ENCODE data around the gene C11orf91.

The C11orf91 gene

GRCh38 chr11:33704240-33705002 lies 3.8 kb upstream of the C11orf91 start:
- DNase-seq (ENCODE audit: low read depth), result no peak
- no peak overlapping the region for H3K4me3 ChIP-seq (ENCODE audit: control insufficient read depth, low read depth, low read length)
- peak; percentile 23 for TF ChIP-seq CTCF (conservative IDR thresholded peaks at IDR 0.05; ENCODE audit: control insufficient read depth, insufficient read depth, low read depth, low read length)

GRCh38 chr11:33703788-33704187 lies 3.2 kb upstream of the C11orf91 start:
- no peak overlapping the region for H3K4me3 ChIP-seq (ENCODE audit: control insufficient read depth, low read depth, low read length)
- peak; percentile 53 for DNase-seq (ENCODE audit: low read depth)
- no peak for TF ChIP-seq CTCF (conservative IDR thresholded peaks at IDR 0.05; ENCODE audit: control insufficient read depth, insufficient read depth, low read depth, low read length)

- no peak overlapping the region for H3K4me3 ChIP-seq (ENCODE audit: control insufficient read depth, low read depth, low read length)
- TF ChIP-seq CTCF (conservative IDR thresholded peaks at IDR 0.05; ENCODE audit: control insufficient read depth, insufficient read depth, low read depth, low read length), result no peak
- no peak for DNase-seq (ENCODE audit: low read depth)
Observed at GRCh38 chr11:33703234-33703633, 2.6 kb upstream of the C11orf91 start.

- peak overlapping the region; percentile 38 for H3K4me3 ChIP-seq (ENCODE audit: control insufficient read depth, low read depth, low read length)
- TF ChIP-seq CTCF (conservative IDR thresholded peaks at IDR 0.05; ENCODE audit: control insufficient read depth, insufficient read depth, low read depth, low read length), result no peak
- DNase-seq (ENCODE audit: low read depth), result peak; percentile 92
Observed at GRCh38 chr11:33701302-33702230, 940 bp upstream of the C11orf91 start.

GRCh38 chr11:33700063-33700501 lies 544 bp downstream of the C11orf91 start:
- TF ChIP-seq CTCF (conservative IDR thresholded peaks at IDR 0.05; ENCODE audit: control insufficient read depth, insufficient read depth, low read depth, low read length), result no peak
- H3K4me3 ChIP-seq (ENCODE audit: control insufficient read depth, low read depth, low read length), result peak overlapping the region; percentile 33
- DNase-seq (ENCODE audit: low read depth), result no peak

- TF ChIP-seq CTCF (conservative IDR thresholded peaks at IDR 0.05; ENCODE audit: control insufficient read depth, insufficient read depth, low read depth, low read length), result no peak
- no peak for DNase-seq (ENCODE audit: low read depth)
- H3K4me3 ChIP-seq (ENCODE audit: control insufficient read depth, low read depth, low read length), result peak overlapping the region; percentile 33
Observed at GRCh38 chr11:33699515-33700062, 1.0 kb downstream of the C11orf91 start.

Data from fibroblast of mammary gland (primary cell).